SU-DHL-6 (cell line): Measurements from ENCODE around the gene NTPCR.
"Not testable (repeated sequence)": the region's sequence is repeated elsewhere in the genome, so short reads cannot be mapped to it uniquely, and the experiment has no call there.

ENCODE experiments used
- H2AFZ ChIP-seq: fragments of 200-600 bp; sonication (generic); 2 replicates; pipeline ENCODE4 v1.6.1; 2014; ENCODE audit warnings: low read depth, mild to moderate bottlenecking, moderate library complexity, mixed read lengths, antibody characterized with exemption, low read length; ENCODE audit not compliant: severe bottlenecking
- H3F3A ChIP-seq: fragments of 200-600 bp; shearing (Covaris generic); 2 replicates; pipeline ENCODE4 v1.6.0; 2016; ENCODE audit warnings: antibody characterized with exemption, mild to moderate bottlenecking; ENCODE audit not compliant: insufficient read depth
- H3K27ac ChIP-seq: fragments of 200-600 bp; sonication (generic); 2 replicates; pipeline ENCODE4 v1.5.1; 2016; ENCODE audit warnings: low read depth, mild to moderate bottlenecking, low read length, moderate library complexity, mixed read lengths
- H3K27me3 ChIP-seq: fragments of 200-600 bp; sonication (generic), shearing (Covaris generic); 2 replicates; pipeline ENCODE4 v1.6.0; 2014; ENCODE audit warnings: mild to moderate bottlenecking, low read length
- H3K36me3 ChIP-seq: fragments of 200-600 bp; sonication (generic); 2 replicates; pipeline ENCODE4 v1.6.1; 2014; ENCODE audit warnings: mild to moderate bottlenecking, low read length, mixed read lengths
- H3K4me2 ChIP-seq: fragments of 300-600, 200-600 bp; shearing (Covaris generic), sonication (generic); 2 replicates; pipeline ENCODE4 v1.6.0; 2014; ENCODE audit warnings: low read length, low read depth, mild to moderate bottlenecking; ENCODE audit not compliant: poor library complexity, severe bottlenecking
- H3K4me3 ChIP-seq: fragments of 200-600 bp; sonication (generic); 2 replicates; pipeline ENCODE4 v1.5.1; 2014; ENCODE audit warnings: antibody characterized with exemption, low read length, mild to moderate bottlenecking, mixed read lengths; ENCODE audit not compliant: insufficient read depth, poor library complexity, severe bottlenecking
- H3K79me2 ChIP-seq: fragments of 200-600 bp; sonication (generic); 2 replicates; pipeline ENCODE4 v1.6.1; 2014; ENCODE audit warnings: mild to moderate bottlenecking, low read length, moderate library complexity; ENCODE audit not compliant: insufficient read depth
- H3K9ac ChIP-seq: fragments of 200-600 bp; sonication (generic); 2 replicates; pipeline ENCODE4 v1.7.0; 2014; ENCODE audit warnings: mild to moderate bottlenecking, low read length
- H3K9me2 ChIP-seq: fragments of 200-600 bp; sonication (generic); replicated peaks from 2 replicates; pipeline ENCODE4 v1.6.1; 2014; ENCODE audit warnings: low read length; ENCODE audit not compliant: insufficient read depth
- H3K9me3 ChIP-seq: fragments of 200-600 bp; sonication (generic); 2 replicates; pipeline ENCODE4 v1.6.1; 2014; ENCODE audit warnings: low read length, mixed read lengths; ENCODE audit not compliant: insufficient read depth
- H4K20me1 ChIP-seq: fragments of 200-600 bp; sonication (generic); 2 replicates; pipeline ENCODE4 v1.6.1; 2014; ENCODE audit warnings: low read depth, mild to moderate bottlenecking, antibody characterized with exemption, low read length, moderate library complexity, mixed read lengths
- EZH2phosphoT487 ChIP-seq: fragments of 200-600 bp; sonication (generic), shearing (Covaris generic); conservative IDR thresholded peaks from 2 replicates; pipeline ENCODE4 v1.6.1; 2018; ENCODE audit warnings: mild to moderate bottlenecking, antibody characterized with exemption, low read length, moderate library complexity, mixed read lengths
- TF ChIP-seq, protein P1 (sequence below): fragments of 200-600 bp; sonication (generic); IDR thresholded peaks from one replicate; pipeline ENCODE4 v1.5.1; 2017; ENCODE audit warnings: antibody characterized with exemption, mild to moderate bottlenecking, low read length, moderate library complexity; ENCODE audit not compliant: insufficient read depth, poor library complexity, severe bottlenecking

NTPCR gene

GRCh38 chr1:232923739-232924386, 26.5 kb upstream of the NTPCR start:
- Histone ChIP-seq H3K9ac (no peak overlapping the region), H3K9me3 (peaks cover 4% of the 10 kb centered on the region; the same call in 1 of the 2 replicates), H2AFZ (no peak overlapping the region), H3K79me2 (no peaks in the 10 kb centered on the region), H3F3A (no peaks in the 10 kb centered on the region), H3K27me3 (no peaks in the 10 kb centered on the region), H3K4me2 (no peak overlapping the region), H3K9me2 (no peaks in the 10 kb centered on the region), H3K36me3 (no peaks in the 10 kb centered on the region), H3K4me3 (no peak overlapping the region), H3K27ac (no peak overlapping the region), H4K20me1 (no peaks in the 10 kb centered on the region)
- TF ChIP-seq, protein P1, sequence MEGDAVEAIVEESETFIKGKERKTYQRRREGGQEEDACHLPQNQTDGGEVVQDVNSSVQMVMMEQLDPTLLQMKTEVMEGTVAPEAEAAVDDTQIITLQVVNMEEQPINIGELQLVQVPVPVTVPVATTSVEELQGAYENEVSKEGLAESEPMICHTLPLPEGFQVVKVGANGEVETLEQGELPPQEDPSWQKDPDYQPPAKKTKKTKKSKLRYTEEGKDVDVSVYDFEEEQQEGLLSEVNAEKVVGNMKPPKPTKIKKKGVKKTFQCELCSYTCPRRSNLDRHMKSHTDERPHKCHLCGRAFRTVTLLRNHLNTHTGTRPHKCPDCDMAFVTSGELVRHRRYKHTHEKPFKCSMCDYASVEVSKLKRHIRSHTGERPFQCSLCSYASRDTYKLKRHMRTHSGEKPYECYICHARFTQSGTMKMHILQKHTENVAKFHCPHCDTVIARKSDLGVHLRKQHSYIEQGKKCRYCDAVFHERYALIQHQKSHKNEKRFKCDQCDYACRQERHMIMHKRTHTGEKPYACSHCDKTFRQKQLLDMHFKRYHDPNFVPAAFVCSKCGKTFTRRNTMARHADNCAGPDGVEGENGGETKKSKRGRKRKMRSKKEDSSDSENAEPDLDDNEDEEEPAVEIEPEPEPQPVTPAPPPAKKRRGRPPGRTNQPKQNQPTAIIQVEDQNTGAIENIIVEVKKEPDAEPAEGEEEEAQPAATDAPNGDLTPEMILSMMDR: no peak
- no peak for TF ChIP-seq EZH2phosphoT487

DNA sequence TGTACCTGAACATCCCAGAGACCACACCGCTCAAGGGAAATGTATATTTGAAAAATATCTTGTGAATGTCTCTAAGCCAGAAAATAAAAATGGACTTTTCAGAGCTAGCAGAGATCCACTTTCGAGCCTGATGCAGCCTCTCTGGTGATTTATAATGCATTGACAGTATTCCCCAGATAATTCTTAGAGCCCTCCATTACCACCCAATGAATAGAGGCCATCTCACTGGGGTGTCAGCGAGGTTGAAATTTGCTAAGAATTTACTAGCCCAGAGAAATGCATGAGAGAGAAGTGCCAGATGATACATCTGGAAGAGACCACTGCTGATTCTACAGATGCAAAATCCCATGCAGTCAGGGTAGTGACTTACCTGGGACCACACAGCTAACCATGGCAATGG, 25.5 kb upstream of the NTPCR start:
- no peak overlapping the region for H3K4me3 ChIP-seq
- no peak overlapping the region for H2AFZ ChIP-seq
- no peaks in the 10 kb centered on the region for H3K36me3 ChIP-seq
- no peak overlapping the region for H3K27ac ChIP-seq
- no peaks in the 10 kb centered on the region for H3K79me2 ChIP-seq
- no peaks in the 10 kb centered on the region for H3F3A ChIP-seq
- H3K9me2 ChIP-seq: no peaks in the 10 kb centered on the region
- H4K20me1 ChIP-seq: no peaks in the 10 kb centered on the region
- H3K4me2 ChIP-seq: no peak overlapping the region
- H3K9ac ChIP-seq: no peak overlapping the region
- peaks cover 4% of the 10 kb centered on the region; the same call in 1 of the 2 replicates for H3K9me3 ChIP-seq
- TF ChIP-seq EZH2phosphoT487: no peak
- TF ChIP-seq, protein P1: no peak
- H3K27me3 ChIP-seq: no peaks in the 10 kb centered on the region

GRCh38 chr1:232925421-232926220, 24.8 kb upstream of the NTPCR start:
- H3K27ac ChIP-seq: no peak overlapping the region
- H3K79me2 ChIP-seq: no peaks in the 10 kb centered on the region
- no peaks in the 10 kb centered on the region for H3K9me2 ChIP-seq
- H2AFZ ChIP-seq: no peak overlapping the region
- peaks cover 4% of the 10 kb centered on the region; the same call in 1 of the 2 replicates for H3K9me3 ChIP-seq
- H3K4me3 ChIP-seq: no peak overlapping the region
- no peaks in the 10 kb centered on the region for H3K27me3 ChIP-seq
- TF ChIP-seq, protein P1: no peak
- TF ChIP-seq EZH2phosphoT487: no peak
- H3K36me3 ChIP-seq: no peaks in the 10 kb centered on the region
- no peak overlapping the region for H3K4me2 ChIP-seq
- H4K20me1 ChIP-seq: no peaks in the 10 kb centered on the region
- no peak overlapping the region for H3K9ac ChIP-seq
- no peaks in the 10 kb centered on the region for H3F3A ChIP-seq

DNA sequence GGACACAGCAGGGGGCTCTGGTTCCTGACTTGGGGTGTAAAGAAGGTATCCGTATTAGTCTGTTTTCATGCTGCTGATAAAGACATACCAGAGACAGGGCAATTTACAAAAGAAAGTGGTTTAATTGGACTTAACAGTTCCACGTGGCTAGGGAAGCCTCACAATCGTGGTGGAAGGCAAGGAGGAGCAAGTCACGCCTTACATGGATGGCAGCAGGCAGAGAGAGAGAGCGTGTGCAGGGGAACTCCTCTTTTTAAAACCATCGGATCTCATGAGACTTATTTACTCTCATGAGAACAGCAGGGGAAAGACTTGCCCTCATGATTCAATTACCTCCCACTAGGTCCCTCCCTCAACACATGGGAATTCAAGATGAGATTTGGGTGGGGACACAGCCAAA, 23.2 kb upstream of the NTPCR start:
- not testable (repeated sequence) for H2AFZ ChIP-seq, H3K4me2 ChIP-seq, H3K9ac ChIP-seq, H3K9me3 ChIP-seq, H3F3A ChIP-seq, H4K20me1 ChIP-seq, H3K4me3 ChIP-seq, H3K9me2 ChIP-seq, H3K27me3 ChIP-seq, H3K27ac ChIP-seq, H3K79me2 ChIP-seq, H3K36me3 ChIP-seq
